GM12891 (cell line): ENCODE measurements around the gene EXD3.

Experiments
- DNase-seq: peaks from one replicate; pipeline ENCODE4 v3.0.0; 2011; ENCODE audit warnings: low spot score; ENCODE audit not compliant: insufficient read length
- FAIRE-seq: peaks from 2 replicates; lab custom pipeline; 2011; peaks lifted over from hg19 to GRCh38; lab: Jason Lieb, UNC
- PAX5 ChIP-seq: IDR thresholded peaks from 2 replicates; pipeline ENCODE4 v1.6.1; 2011; ENCODE audit warnings: low read length, moderate library complexity, mild to moderate bottlenecking; ENCODE audit not compliant: insufficient read depth, severe bottlenecking
- POLR2A ChIP-seq: IDR thresholded peaks from 2 replicates; pipeline ENCODE4 v1.6.1; 2011; ENCODE audit warnings: low read depth, low read length, control low read depth
- POLR2AphosphoS5 ChIP-seq: IDR thresholded peaks from 2 replicates; pipeline ENCODE4 v1.6.1; 2011; ENCODE audit warnings: low read depth, low read length, control low read depth
- POU2F2 ChIP-seq: IDR thresholded peaks from 2 replicates; pipeline ENCODE4 v1.6.1; 2011; ENCODE audit warnings: low read depth, mild to moderate bottlenecking, control low read depth, low read length, moderate library complexity
- SPI1 ChIP-seq: IDR thresholded peaks from 2 replicates; pipeline ENCODE4 v1.6.1; 2011; ENCODE audit warnings: low read depth, low read length, control low read depth
- TAF1 ChIP-seq: IDR thresholded peaks from 2 replicates; pipeline ENCODE4 v1.6.1; 2011; ENCODE audit warnings: low read depth, low read length, control low read depth

Gene EXD3

GRCh38 chr9:137430723-137431415 is 7.9 kb upstream of the EXD3 start:
- TF ChIP-seq SPI1 = no peak
- no peak for TF ChIP-seq POLR2A
- no peak for TF ChIP-seq PAX5
- no peak for TF ChIP-seq POU2F2
- no peak for TF ChIP-seq POLR2AphosphoS5
- no peak for TF ChIP-seq TAF1
- DNase-seq (no peak), FAIRE-seq (no peak)

GRCh38 chr9:137429974-137430722 is 7.2 kb upstream of the EXD3 start:
- FAIRE-seq = peak; percentile 90
- TF ChIP-seq TAF1 (no peak), PAX5 (peak; percentile 21)
- peak; percentile 79 for DNase-seq

GRCh38 chr9:137429546-137429890 is 6.6 kb upstream of the EXD3 start:
- no peak for TF ChIP-seq POLR2A
- TF ChIP-seq POU2F2 = no peak
- no peak for TF ChIP-seq SPI1
- no peak for TF ChIP-seq POLR2AphosphoS5
- TF ChIP-seq TAF1 = no peak
- TF ChIP-seq PAX5 = no peak
- FAIRE-seq (no peak), DNase-seq (no peak)

- DNase-seq (no peak), FAIRE-seq (no peak)
- TF ChIP-seq POLR2A (no peak), POU2F2 (no peak), SPI1 (no peak), PAX5 (no peak), POLR2AphosphoS5 (no peak), TAF1 (no peak)
Observed at GRCh38 chr9:137428841-137429545, 6.0 kb upstream of the EXD3 start.

- TF ChIP-seq PAX5 = no peak
- no peak for TF ChIP-seq POU2F2
- no peak for TF ChIP-seq POLR2A
- TF ChIP-seq TAF1 = no peak
- no peak for TF ChIP-seq POLR2AphosphoS5
- no peak for TF ChIP-seq SPI1
- no peak for DNase-seq
- FAIRE-seq = no peak
Observed at GRCh38 chr9:137428311-137428630, 5.3 kb upstream of the EXD3 start.

- TF ChIP-seq POLR2AphosphoS5 = no peak
- TF ChIP-seq POLR2A = no peak
- no peak for TF ChIP-seq TAF1
- no peak for TF ChIP-seq PAX5
- TF ChIP-seq SPI1 = no peak
- TF ChIP-seq POU2F2 = no peak
- DNase-seq (no peak), FAIRE-seq (no peak)
Observed at GRCh38 chr9:137427454-137428310, 4.7 kb upstream of the EXD3 start.

- no peak for TF ChIP-seq PAX5
- no peak for TF ChIP-seq SPI1
- TF ChIP-seq POLR2AphosphoS5 = no peak
- no peak for TF ChIP-seq POLR2A
- TF ChIP-seq TAF1 = no peak
- no peak for DNase-seq
- FAIRE-seq = no peak
Observed at GRCh38 chr9:137426018-137426681, 3.2 kb upstream of the EXD3 start.

- FAIRE-seq (no peak), DNase-seq (no peak)
- TF ChIP-seq SPI1 (no peak), PAX5 (no peak), POLR2AphosphoS5 (no peak), POLR2A (no peak), TAF1 (no peak), POU2F2 (no peak)
Observed at GRCh38 chr9:137423514-137424291, 741 bp upstream of the EXD3 start.
